Activated T-helper 9 cell treated with anti-CD3 and anti-CD28 coated beads, Interleukin-2, amount 50 U/mL, for 16 hours (primary cell): ENCODE data around the gene NCDN.

Source experiments
- DNase-seq: peaks from one replicate; pipeline ENCODE4 v3.0.0-alpha.2; 2020; ENCODE audit warnings: low read depth

Gene NCDN

GRCh38 chr1:35590476-35591040 lies 33.0 kb downstream of the NCDN start:
- no peak for DNase-seq

GRCh38 chr1:35591211-35591610 lies 33.6 kb downstream of the NCDN start:
- DNase-seq = no peak

DNA sequence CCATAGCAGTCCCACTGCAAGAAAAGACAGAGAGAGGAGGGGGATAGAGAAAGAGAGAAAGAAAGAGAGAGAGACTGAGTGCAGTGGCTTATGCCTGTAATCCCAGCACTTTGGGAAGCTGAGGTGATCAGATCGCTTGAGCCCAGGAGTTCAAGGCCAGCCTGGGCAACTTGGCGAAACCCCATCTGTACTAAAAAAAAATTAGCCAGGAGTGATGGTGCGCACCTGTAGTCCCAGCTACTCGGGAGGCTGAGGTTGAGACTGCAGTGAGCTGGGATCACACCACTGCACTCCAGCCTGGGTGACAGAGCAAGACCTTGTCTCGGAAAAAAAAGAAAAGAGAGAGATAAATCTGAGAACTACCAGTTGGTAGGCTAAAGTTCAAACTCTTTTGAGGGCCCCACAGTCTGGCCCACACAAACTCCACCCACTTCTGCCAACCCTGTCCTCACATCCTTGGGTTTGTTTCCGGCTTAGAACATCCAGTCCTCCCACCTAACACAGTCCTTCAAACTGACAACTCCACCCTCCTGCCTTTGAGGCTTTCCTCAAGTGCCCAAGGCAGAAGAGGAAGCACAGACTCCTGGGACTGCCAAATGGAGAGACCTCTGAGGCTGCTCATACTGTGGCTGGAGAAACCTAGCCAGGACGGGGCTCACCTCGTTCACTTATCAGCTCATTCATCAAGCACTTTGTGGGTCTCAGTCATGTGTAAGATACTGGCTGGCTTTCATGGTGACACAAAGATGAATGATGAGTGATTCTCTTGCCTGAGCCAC lies 35.6 kb downstream of the NCDN start:
- no peak for DNase-seq

DNA sequence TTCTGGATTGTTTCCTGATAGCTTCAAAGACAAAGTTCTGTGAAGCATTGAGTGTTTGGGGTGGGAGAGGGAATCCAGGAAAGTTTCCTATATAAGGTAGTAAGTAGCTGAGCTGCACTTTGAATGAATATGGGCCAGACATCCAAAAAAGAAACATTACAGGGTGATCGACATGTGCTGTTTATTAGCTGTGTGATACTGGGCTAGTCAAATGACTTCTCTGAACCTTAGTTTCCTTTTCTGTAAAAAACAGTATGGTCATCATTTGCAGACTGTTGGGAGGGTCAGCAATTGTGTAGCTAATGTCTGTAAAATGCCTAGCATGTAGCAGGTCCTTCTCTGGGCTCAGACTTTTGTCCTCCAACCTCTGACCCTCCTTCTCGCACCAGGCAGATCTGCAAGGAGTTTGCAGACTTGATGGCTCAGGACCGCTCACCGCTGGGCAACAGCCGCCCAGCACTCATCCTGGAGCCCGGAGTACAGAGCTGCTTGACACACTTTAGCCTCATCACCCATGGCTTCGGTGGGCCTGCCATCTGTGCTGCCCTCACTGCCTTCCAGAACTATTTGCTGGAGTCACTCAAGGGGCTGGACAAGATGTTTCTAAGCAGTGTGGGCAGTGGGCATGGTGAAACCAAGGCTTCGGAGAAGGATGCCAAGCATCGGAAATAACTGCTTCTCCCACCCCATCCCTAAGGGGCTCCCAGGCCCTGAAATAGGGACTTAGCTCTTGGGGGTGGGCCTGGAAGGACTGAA lies 36.6 kb downstream of the NCDN start:
- DNase-seq = no peak

- no peak for DNase-seq
Measured at GRCh38 chr1:35595684-35596083, 38.1 kb downstream of the NCDN start.

DNA sequence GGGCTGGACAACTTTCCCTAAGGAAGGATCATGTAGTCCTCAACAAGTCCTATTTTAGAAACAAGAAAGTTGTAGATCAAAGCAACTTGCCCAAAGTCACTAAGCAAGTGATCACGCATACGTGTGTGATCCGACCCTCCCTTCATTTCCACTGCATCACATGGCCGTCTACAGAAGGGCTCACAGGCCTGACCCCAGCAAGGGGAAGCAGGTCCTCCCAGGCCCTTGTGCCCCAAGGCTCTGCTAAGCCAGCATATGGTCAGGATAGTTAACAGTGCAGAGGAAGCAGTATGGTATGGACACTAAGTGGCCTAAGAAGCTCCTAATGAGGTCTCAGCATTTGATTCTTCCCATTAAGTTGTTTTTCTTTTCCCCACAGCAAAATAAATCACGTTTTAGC lies 40.3 kb downstream of the NCDN start:
- no peak for DNase-seq

DNA sequence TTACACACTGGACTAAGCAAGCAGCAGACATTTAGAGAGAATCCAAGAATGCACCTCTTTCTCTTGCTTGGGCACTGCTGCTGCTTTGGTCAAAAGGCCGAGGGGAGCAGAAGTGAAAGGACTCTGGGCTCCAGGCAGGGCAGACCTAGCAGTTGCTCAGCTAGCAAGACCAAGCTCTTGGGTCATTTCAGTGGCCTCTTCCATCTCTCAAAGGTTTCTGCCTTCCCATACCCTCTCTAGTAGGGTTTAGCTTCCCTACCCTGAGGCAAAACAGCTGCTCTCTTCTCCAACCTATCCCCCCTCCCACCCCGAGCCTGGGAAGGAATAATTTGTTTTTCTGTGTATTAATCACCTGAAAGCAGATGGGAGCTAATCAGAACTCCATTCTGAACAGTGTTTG lies 41.3 kb downstream of the NCDN start:
- DNase-seq = no peak

- no peak for DNase-seq
Measured at GRCh38 chr1:35599411-35599810, 41.8 kb downstream of the NCDN start.

GRCh38 chr1:35600593-35600992 lies 43.0 kb downstream of the NCDN start:
- no peak for DNase-seq

DNA sequence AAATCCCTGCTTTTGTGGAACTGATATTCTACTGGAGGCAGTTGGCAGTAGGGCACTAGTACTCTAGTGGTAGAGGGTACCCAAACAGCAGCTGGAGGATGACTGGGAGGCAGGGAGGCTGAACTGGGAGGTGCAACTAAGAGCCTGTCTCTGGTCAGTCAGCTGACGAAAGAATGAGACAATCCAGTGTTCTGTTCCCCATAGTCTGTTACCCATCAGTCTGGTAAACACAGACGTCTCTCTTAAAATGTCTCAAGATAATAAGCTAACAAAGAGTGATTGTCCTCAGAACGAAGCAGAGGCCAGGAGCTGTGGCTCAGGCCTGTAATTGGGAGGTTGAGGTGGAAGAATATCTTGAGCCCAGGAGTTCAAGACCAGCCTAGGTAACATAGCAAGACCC lies 45.9 kb downstream of the NCDN start:
- DNase-seq = no peak

DNA sequence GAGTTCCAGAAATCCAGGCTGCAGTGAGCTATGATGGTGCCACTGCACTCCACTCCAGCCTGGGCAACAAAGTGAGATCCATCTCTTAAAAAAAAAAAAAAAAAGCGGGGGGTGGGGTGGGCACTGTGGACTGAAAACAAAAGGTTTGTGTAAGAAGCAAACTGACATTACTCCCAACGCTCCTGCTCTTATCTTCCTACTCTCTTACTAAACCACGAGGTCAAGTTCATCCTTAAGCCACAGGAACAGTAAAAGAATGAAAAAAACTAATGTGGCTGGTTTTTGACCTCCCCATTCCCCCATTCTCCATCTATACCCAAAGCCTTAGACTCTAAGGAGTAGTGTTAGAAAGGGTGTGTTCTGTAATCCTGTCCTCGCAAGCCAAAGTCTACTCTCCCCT lies 46.3 kb downstream of the NCDN start:
- no peak for DNase-seq

DNA sequence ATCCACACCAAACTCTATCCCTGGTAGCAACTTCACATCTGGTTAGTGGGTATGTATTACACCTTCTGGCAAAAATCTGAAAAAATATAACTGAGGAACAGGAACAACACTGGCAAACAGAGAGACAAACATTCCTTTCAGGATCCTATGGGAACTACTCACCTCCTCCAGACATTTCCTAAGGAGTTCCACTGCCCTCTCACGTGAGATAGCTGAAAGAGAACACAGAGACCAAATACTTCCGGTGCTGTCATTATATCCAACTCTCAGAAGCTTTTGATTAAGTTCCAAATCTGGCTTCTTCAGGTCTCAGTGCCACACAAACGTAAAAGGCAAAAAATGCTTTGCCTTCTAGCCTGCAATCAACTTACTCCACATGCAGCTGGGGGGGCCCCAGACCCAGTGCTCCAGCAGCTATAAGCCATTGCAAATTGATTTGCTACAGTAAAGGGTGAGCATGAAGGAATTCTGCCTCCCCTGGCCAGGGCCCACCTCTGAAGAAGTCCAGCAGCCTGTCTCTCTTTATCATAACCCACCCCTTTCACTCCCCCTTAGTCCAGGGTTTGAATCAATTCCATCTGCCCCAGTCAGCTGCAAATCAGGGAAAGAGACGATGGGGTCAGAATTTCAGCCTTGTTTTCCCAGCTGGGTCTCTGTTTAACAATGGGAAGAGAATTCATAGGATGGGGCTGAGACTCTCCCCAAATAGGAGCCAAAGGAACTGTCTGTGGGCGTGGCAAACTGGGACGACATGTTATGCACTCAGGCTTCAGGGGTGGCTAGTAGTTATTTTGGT lies 47.7 kb downstream of the NCDN start:
- no peak for DNase-seq

DNA sequence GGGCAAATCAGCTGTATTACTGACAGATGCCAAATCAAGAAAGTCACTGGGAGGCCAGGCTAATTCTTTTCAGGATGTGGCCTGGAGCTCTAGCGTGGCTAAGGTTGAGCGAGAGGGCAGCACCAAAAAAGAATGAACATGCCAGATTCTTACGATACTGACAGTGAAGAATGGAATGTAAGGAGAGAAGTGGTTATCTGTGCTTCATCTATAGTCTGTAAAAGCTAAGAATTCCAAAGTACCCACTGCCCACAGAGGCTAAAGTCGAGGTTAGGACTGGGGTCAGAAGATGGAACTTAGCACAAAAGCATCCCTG lies 48.2 kb downstream of the NCDN start:
- DNase-seq = no peak

GRCh38 chr1:35611655-35612054 lies 54.1 kb downstream of the NCDN start:
- DNase-seq = no peak

DNA sequence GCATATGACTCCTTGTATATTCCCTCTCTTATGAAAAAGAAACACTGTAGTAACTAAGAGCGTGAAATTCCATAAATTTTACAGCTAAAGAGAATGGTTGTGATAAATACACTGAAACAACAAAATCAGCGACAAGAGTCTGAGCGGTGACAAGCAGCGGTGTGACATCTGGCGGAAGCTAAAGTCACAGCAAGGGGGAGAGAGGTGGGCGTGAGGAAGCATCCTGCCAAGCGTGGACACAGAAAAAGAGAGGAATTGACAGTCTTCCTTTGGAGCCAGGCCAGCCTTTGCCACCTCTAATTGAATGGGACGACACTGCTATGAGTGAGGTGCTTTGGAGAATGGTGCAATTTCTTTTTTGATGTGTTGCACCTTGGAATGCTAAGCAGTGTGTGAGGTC lies 57.8 kb downstream of the NCDN start:
- no peak for DNase-seq
